Testis (tissue), 3 donors: ENCODE results near the gene KLHL22. TPM values are rescaled to one million over a fixed set of nuclear protein-coding genes. Genes with fewer than 3 reads are reported as not detected.
"Not testable (repeated sequence)": the region's sequence is repeated elsewhere in the genome, so short reads cannot be mapped to it uniquely, and the experiment has no call there.

Source experiments
- DNase-seq: peaks from one replicate; pipeline ENCODE4 v3.0.0-alpha.2; 2019
- H3K27ac ChIP-seq, 2 donors: fragments of 200-600 bp; sonication (generic); one replicate each; pipeline ENCODE4 v1.5.1; 2019
- H3K27me3 ChIP-seq: fragments of 200-600 bp; sonication (generic); one replicate; pipeline ENCODE4 v1.5.1; 2019
- H3K36me3 ChIP-seq: fragments of 200-600 bp; sonication (generic); one replicate; pipeline ENCODE4 v1.5.1; 2017; ENCODE audit warnings: low read depth; ENCODE audit errors: missing control alignments
- H3K4me1 ChIP-seq: fragments of 200-600 bp; sonication (generic); one replicate; pipeline ENCODE4 v1.5.1; 2019
- H3K4me3 ChIP-seq, 2 donors: fragments of 200-600 bp; sonication (generic); one replicate each; pipeline ENCODE4 v1.5.1; 2017 to 2019
- H3K9me3 ChIP-seq: fragments of 200-600 bp; sonication (generic); one replicate; pipeline ENCODE4 v1.5.1; 2017
- CTCF ChIP-seq, 3 experiments: fragments of 450-650 bp in 2 of 3; fragments of 200-600 bp in 1 of 3; sonication (generic) in 1 of 3; IDR thresholded peaks; one replicate each; pipeline ENCODE4 v1.5.1; 2016 to 2019; ENCODE audit warnings: antibody characterized with exemption in 3 of 3, mild to moderate bottlenecking in 2 of 3, moderate library complexity in 1 of 3
- POLR2A ChIP-seq: fragments of 450-650 bp; IDR thresholded peaks from one replicate; pipeline ENCODE4 v1.6.1; 2017; ENCODE audit warnings: antibody characterized with exemption, mild to moderate bottlenecking, moderate library complexity
- WGBS, 2 donors: methylation state at CpG; one replicate each; pipeline ENCODE4 v1.1.5; 2018; 5-methylcytosine and 5-hydroxymethylcytosine counted together
- intact Hi-C: fragments of 100-400 bp; cut with DNase I; formaldehyde crosslinking; loops from one replicate; pipeline ENCODE4 v1.15.1; 2023; ENCODE audit warnings: low total_unique reads
- polyA plus RNA-seq: library from polyadenylated mRNA; stranded (reverse); fragments of 350-450 nt; fragmentation: Illumina TruSeq; extraction: RNeasy Lipid Tissue Mini Kit (QIAGEN cat#74804); gene quantifications from one replicate; pipeline ENCODE4 v1.2.3, GENCODE V29; 2014; ENCODE audit warnings: low read depth, low replicate concordance; ENCODE audit not compliant: insufficient read depth
- total RNA-seq, 2 donors: library from RNA; depleted of rRNA; stranded (reverse); fragments of >200 nt; gene quantifications; one replicate each; pipeline ENCODE4 v1.2.3, GENCODE V29; 2016

KLHL22 gene
- total and polyA plus RNA-seq, 3 donors from 2014 or later: 18.1 to 41.7 (median 39.8) TPM

GRCh38 chr22:20453222-20453621 is 42.4 kb downstream of the KLHL22 start:
- Histone ChIP-seq H3K4me3 (no peak overlapping the region), H3K36me3 (no peaks in the 10 kb centered on the region), H3K4me1 (peaks cover 3% of the 10 kb centered on the region), H3K27ac (no peak overlapping the region), H3K27me3 (no peaks in the 10 kb centered on the region), H3K9me3 (no peaks in the 10 kb centered on the region)
- TF ChIP-seq CTCF (IDR thresholded peaks at IDR 0.05): no peak
- TF ChIP-seq POLR2A: no peak
- DNase-seq: no peak
- 96 to 97% methylated on average over 3 of the region's 3 CpGs for WGBS, 2 donors
- intact Hi-C loops: no loop called here

GRCh38 chr22:20451920-20452319 is 43.7 kb downstream of the KLHL22 start:
- H3K27ac ChIP-seq: no peak overlapping the region
- H3K9me3 ChIP-seq: no peaks in the 10 kb centered on the region
- H3K36me3 ChIP-seq: no peaks in the 10 kb centered on the region
- H3K4me3 ChIP-seq: no peak overlapping the region
- no peak for DNase-seq
- peaks cover 3% of the 10 kb centered on the region for H3K4me1 ChIP-seq
- TF ChIP-seq POLR2A (no peak), CTCF (IDR thresholded peaks at IDR 0.05) (no peak)
- H3K27me3 ChIP-seq: no peaks in the 10 kb centered on the region
- intact Hi-C loops: no loop called here
- 69 to 80% methylated on average over 2 of the region's 2 CpGs for WGBS, 2 donors

GRCh38 chr22:20451129-20451778 is 44.3 kb downstream of the KLHL22 start:
- H3K4me1 ChIP-seq, H3K27me3 ChIP-seq, DNase-seq, H3K9me3 ChIP-seq, H3K27ac ChIP-seq, H3K4me3 ChIP-seq, H3K36me3 ChIP-seq, intact Hi-C loops: not testable (repeated sequence)
- 94 to 95% methylated on average over 14 to 15 of the region's 15 CpGs for WGBS, 2 donors

- WGBS, 2 donors: 78 to 97% methylated on average over 1 of the region's 1 CpG
- Histone ChIP-seq H3K4me1 (no peaks in the 10 kb centered on the region), H3K27me3 (no peaks in the 10 kb centered on the region), H3K27ac (no peak overlapping the region), H3K36me3 (no peaks in the 10 kb centered on the region), H3K4me3 (no peak overlapping the region), H3K9me3 (no peaks in the 10 kb centered on the region)
- TF ChIP-seq POLR2A: no peak
- TF ChIP-seq CTCF (IDR thresholded peaks at IDR 0.05): no peak
- intact Hi-C loops: no loop called here
- no peak for DNase-seq
These were observed 45.1 kb downstream of the KLHL22 start for GRCh38 chr22:20450551-20450906.

- no peaks in the 10 kb centered on the region for H3K36me3 ChIP-seq
- no peak overlapping the region for H3K4me3 ChIP-seq
- H3K4me1 ChIP-seq: no peaks in the 10 kb centered on the region
- 90 to 97% methylated on average over 16 to 19 of the region's 19 CpGs for WGBS, 2 donors
- no peaks in the 10 kb centered on the region for H3K27me3 ChIP-seq
- H3K9me3 ChIP-seq: no peaks in the 10 kb centered on the region
- TF ChIP-seq POLR2A (no peak), CTCF (IDR thresholded peaks at IDR 0.05) (no peak)
- intact Hi-C loops: no loop called here
- no peak for DNase-seq
- no peak overlapping the region for H3K27ac ChIP-seq
These were observed 45.6 kb downstream of the KLHL22 start for GRCh38 chr22:20449819-20450550.
